ENCODE data around the gene HLCS.

GRCh38 chr21:36867291-36867905 lies 99.1 kb downstream of the HLCS start:
- no peak for TF ChIP-seq POLR2A (IDR thresholded peaks at IDR 0.05)
- TF ChIP-seq CTCF (IDR thresholded peaks at IDR 0.05), result no peak
- no peak for TF ChIP-seq EP300 (IDR thresholded peaks at IDR 0.05; ENCODE audit: low read depth)
- TF ChIP-seq POLR2AphosphoS5 (IDR thresholded peaks at IDR 0.05), result no peak
